K562 (cell line): Measurements from ENCODE around the gene LVRN. TPM values are rescaled to one million over a fixed set of nuclear protein-coding genes. Genes with fewer than 3 reads are reported as not detected.

Experiments used
- ATAC-seq: fragments of 200-7000 bp; cut with Tn5 transposase; 3 replicates; pipeline ENCODE4 v1.9.1; 2020; ENCODE audit warnings: moderate library complexity
- BruUV-seq: library from RNA; stranded (reverse); fragments of 400-500 nt; replicated peaks from 2 replicates; lab custom pipeline; 2021; lab: Mats Ljungman, UMichigan
- CTCF ChIA-PET: fragments of 300-600 bp; formaldehyde crosslinking; extraction: SDS; loops from one replicate; lab custom pipeline; 2021; ENCODE audit warnings: low intra/inter-chr PET ratio; lab: Yijun Ruan, JAX
- POLR2A ChIA-PET: fragments of 300-600, 350-650 bp; sonication (Branson Sonifier 250); formaldehyde crosslinking; extraction: SDS; loops from one replicate; lab custom pipeline; 2021; ENCODE audit warnings: antibody characterized with exemption, inconsistent platforms; lab: Yijun Ruan, JAX
- DNase-seq, 4 experiments: peaks; one replicate each; pipeline versions ENCODE4 v3.0.0 to v3.0.0-alpha.2; 2011 to 2018; ENCODE audit warnings: low spot score in 3 of 4, mixed read lengths in 3 of 4; ENCODE audit errors: extremely low read depth in 1 of 4
- FAIRE-seq: peaks from 2 replicates; lab custom pipeline; 2011; peaks lifted over from hg19 to GRCh38; lab: Jason Lieb, UNC
- H2AFZ ChIP-seq: 2 replicates; pipeline ENCODE4 v1.6.0; 2011; ENCODE audit warnings: low read depth, low read length, control low read depth, inconsistent platforms
- H3K27ac ChIP-seq: fragments of 200-600 bp; 3 replicates; pipeline ENCODE4 v1.8.0; 2011; ENCODE audit warnings: low read depth, mild to moderate bottlenecking, control low read depth, inconsistent platforms, low read length, moderate library complexity, mixed read lengths; ENCODE audit errors: extremely low read depth
- H3K27me3 ChIP-seq, 2 experiments: fragments of 300-600 bp in 1 of 2; 2 replicates in 1 of 2; 3 replicates in 1 of 2; pipeline versions ENCODE4 v1.6.0 to v1.8.0; 2011; ENCODE audit warnings: inconsistent platforms in 2 of 2, low read length in 2 of 2, mild to moderate bottlenecking in 1 of 2, mixed read lengths in 1 of 2, moderate library complexity in 1 of 2; ENCODE audit not compliant: control insufficient read depth in 2 of 2, insufficient read depth in 2 of 2
- H3K36me3 ChIP-seq: fragments of 300-600 bp; 3 replicates; pipeline ENCODE4 v1.8.0; 2011; ENCODE audit warnings: mild to moderate bottlenecking, low read length, inconsistent platforms; ENCODE audit not compliant: control insufficient read depth, insufficient read depth
- H3K4me1 ChIP-seq, 2 experiments: fragments of 200-600 bp in 1 of 2; replicated peaks in 1 of 2; 2 replicates in 1 of 2; 3 replicates in 1 of 2; pipeline versions ENCODE4 v1.5.1 to v1.8.0; 2011; ENCODE audit warnings: inconsistent platforms in 2 of 2, low read length in 2 of 2, mild to moderate bottlenecking in 1 of 2, mixed read lengths in 1 of 2, moderate library complexity in 1 of 2; ENCODE audit not compliant: control insufficient read depth in 2 of 2, insufficient read depth in 2 of 2
- H3K4me2 ChIP-seq: 2 replicates; pipeline ENCODE4 v1.6.1; 2011; ENCODE audit warnings: low read length, control low read depth, inconsistent platforms, mixed read lengths; ENCODE audit not compliant: insufficient read depth
- H3K4me3 ChIP-seq: fragments of 200-600 bp; sonication (generic), shearing (Covaris generic); 2 replicates; pipeline ENCODE4 v1.5.1; 2016; ENCODE audit warnings: control low read depth, inconsistent platforms
- H3K79me2 ChIP-seq: fragments of 200-600 bp; 3 replicates; pipeline ENCODE4 v1.8.0; 2011; ENCODE audit warnings: low read length, inconsistent platforms; ENCODE audit not compliant: control insufficient read depth, insufficient read depth
- H3K9ac ChIP-seq, 2 experiments: 2 replicates each; pipeline versions ENCODE4 v1.6.0 to v1.6.1; 2011; ENCODE audit warnings: low read depth in 2 of 2, low read length in 2 of 2, control low read depth in 1 of 2, inconsistent platforms in 1 of 2, mild to moderate bottlenecking in 1 of 2, mixed read lengths in 1 of 2; ENCODE audit not compliant: insufficient read depth in 1 of 2
- H3K9me1 ChIP-seq: one replicate; pipeline ENCODE4 v1.6.0; 2011; ENCODE audit warnings: inconsistent platforms, mild to moderate bottlenecking, low read length, moderate library complexity; ENCODE audit not compliant: control insufficient read depth, insufficient read depth
- H3K9me3 ChIP-seq: replicated peaks from 2 replicates; pipeline ENCODE4 v1.5.1; 2011; ENCODE audit warnings: low read depth, low read length, inconsistent platforms; ENCODE audit not compliant: control insufficient read depth, insufficient read depth
- H4K20me1 ChIP-seq: replicated peaks from 2 replicates; pipeline ENCODE4 v1.6.1; 2011; ENCODE audit warnings: low read length, inconsistent platforms, mixed read lengths; ENCODE audit not compliant: control insufficient read depth, insufficient read depth
- ELF1 ChIP-seq: fragments of 200-800 bp; sonication (Bioruptor generic); IDR thresholded peaks from 2 replicates; pipeline ENCODE4 v1.6.1; 2016; ENCODE audit warnings: missing genetic modification characterization, missing compliant biosample characterization
- TOE1 ChIP-seq, 2 experiments: fragments of 450-650 bp in 1 of 2; sonication (generic) in 1 of 2; formaldehyde crosslinking in 1 of 2; IDR thresholded peaks; 2 replicates each; pipeline versions ENCODE4 v1.7.1 to v1.8.0; 2016 to 2022; ENCODE audit warnings: borderline replicate concordance in 2 of 2, mild to moderate bottlenecking in 2 of 2, antibody characterized with exemption in 1 of 2, inconsistent platforms in 1 of 2, low read depth in 1 of 2, missing genetic modification reagents in 1 of 2, moderate library complexity in 1 of 2
- ZBTB1 ChIP-seq: sonication (generic); formaldehyde crosslinking; IDR thresholded peaks from 2 replicates; pipeline ENCODE4 v1.8.1; 2023; ENCODE audit warnings: missing genetic modification reagents, low read depth, mild to moderate bottlenecking, borderline replicate concordance
- ZNF57 ChIP-seq: fragments of 450-650 bp; formaldehyde crosslinking; IDR thresholded peaks from 2 replicates; pipeline ENCODE4 v1.4.0; 2020; ENCODE audit warnings: mild to moderate bottlenecking, moderate library complexity
- ZNF778 ChIP-seq: fragments of 450-650 bp; formaldehyde crosslinking; IDR thresholded peaks from 2 replicates; pipeline ENCODE4 v1.4.0; 2020; ENCODE audit warnings: mild to moderate bottlenecking, moderate library complexity
- in situ Hi-C: fragments of 300-500 bp; cut with MboI; formaldehyde crosslinking; loops from 4 replicates; pipeline ENCODE4 v1.15.0; 2018; ENCODE audit warnings: inconsistent platforms, mixed read lengths
- intact Hi-C: fragments of 100-400 bp; cut with micrococcal nuclease; formaldehyde crosslinking; loops from 2 replicates; pipeline ENCODE4 v1.14.2; 2022
- polyA plus RNA-seq, 8 experiments: library from polyadenylated mRNA; depleted of rRNA in 4 of 8; stranded (reverse) in 5 of 8; unstranded in 3 of 8; fragments of >200 nt; fragmentation: Nextera tagmentation in 2 of 8; fragmentation: Illumina TruSeq in 1 of 8; extraction: Ambion mirVana in 2 of 8; extraction: Trizol in 1 of 8; gene quantifications; 2 replicates each; pipeline versions ENCODE4 v1.2.1 to v1.2.3, GENCODE V29; 2011 to 2014; ENCODE audit warnings: inconsistent platforms in 1 of 8, missing spikeins in 1 of 8
- total RNA-seq, 7 experiments: library from RNA; depleted of rRNA in 6 of 7; stranded (reverse); fragments of >200 nt in 6 of 7; fragmentation: Illumina TruSeq in 2 of 7; extraction: Trizol in 2 of 7; gene quantifications; 2 replicates each; pipeline versions ENCODE4 v1.2.1 to v1.2.3, GENCODE V29; 2011 to 2021; ENCODE audit warnings: low replicate concordance in 1 of 7
- TF ChIP-seq, protein P1 (sequence below): fragments of 250-450 bp; sonication (Bioruptor Pico); IDR thresholded peaks from 2 replicates; pipeline ENCODE4 v1.8.0; 2022; ENCODE audit warnings: moderate library complexity, mild to moderate bottlenecking, inconsistent platforms
- TF ChIP-seq, protein P2 (sequence below): fragments of 250-450 bp; sonication (Bioruptor Pico); IDR thresholded peaks from 2 replicates; pipeline ENCODE4 v1.9.0; 2021; ENCODE audit warnings: mild to moderate bottlenecking, inconsistent platforms
- TF ChIP-seq, protein P3 (sequence below): fragments of 250-450 bp; sonication (Bioruptor Pico); IDR thresholded peaks from 2 replicates; pipeline ENCODE4 v1.4.0; 2020
- TF ChIP-seq, protein P4 (sequence below): sonication (generic); formaldehyde crosslinking; IDR thresholded peaks from 2 replicates; pipeline ENCODE4 v1.8.0; 2022; ENCODE audit warnings: mild to moderate bottlenecking, missing genetic modification reagents

LVRN gene
- total and polyA plus RNA-seq, 9 of the 15 experiments (the other 6 are each of a cell fraction or from before 2014, with no cell fraction given) = 2.6 to 5.3 (median 4.1) TPM

DNA sequence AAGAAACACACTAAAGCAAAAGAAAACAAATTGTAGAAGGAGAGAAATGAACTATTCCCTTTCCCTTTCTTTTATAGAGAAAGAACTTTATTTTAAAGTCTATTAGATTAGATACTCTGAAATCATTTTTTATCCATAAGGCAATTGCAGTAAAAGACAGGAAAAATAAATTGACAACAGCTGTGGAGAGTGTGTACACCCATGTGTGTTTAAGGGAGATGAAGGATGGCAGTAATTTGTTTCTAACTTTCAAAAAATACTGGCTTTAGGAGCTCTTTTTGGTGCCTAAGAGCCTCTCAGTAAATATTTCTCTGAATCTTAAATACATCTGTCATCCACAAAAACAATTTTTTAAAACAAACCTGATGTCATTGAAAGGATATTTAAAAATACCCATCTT is 51.7 kb downstream of the LVRN start:
- in situ Hi-C loops = no loop called here
- no peak for ATAC-seq
- Histone ChIP-seq H3K36me3 (no peaks in the 10 kb centered on the region), H3K9ac (no peak overlapping the region), H3K4me1 (no peaks in the 10 kb centered on the region), H2AFZ (no peak overlapping the region), H3K27me3 (no peaks in the 10 kb centered on the region), H3K4me2 (no peak overlapping the region), H3K9me3 (no peaks in the 10 kb centered on the region), H4K20me1 (no peaks in the 10 kb centered on the region), H3K27ac (no peak overlapping the region), H3K9me1 (no peaks in the 10 kb centered on the region), H3K4me3 (no peak overlapping the region), H3K79me2 (no peaks in the 10 kb centered on the region)
- CTCF ChIA-PET = no interaction called here
- no peak for DNase-seq
- intact Hi-C loops = no loop called here
- POLR2A ChIA-PET = no interaction called here
- TF ChIP-seq ZNF778 (CRISPR knock-in tag) (no peak), TOE1 (IDR thresholded peaks at IDR 0.05; ENCODE audit: borderline replicate concordance) (no peak), TOE1 (CRISPR knock-in tag; IDR thresholded peaks at IDR 0.05; ENCODE audit: borderline replicate concordance, low read depth) (no peak)
- BruUV-seq = no TSS peak
- FAIRE-seq = no peak

DNA sequence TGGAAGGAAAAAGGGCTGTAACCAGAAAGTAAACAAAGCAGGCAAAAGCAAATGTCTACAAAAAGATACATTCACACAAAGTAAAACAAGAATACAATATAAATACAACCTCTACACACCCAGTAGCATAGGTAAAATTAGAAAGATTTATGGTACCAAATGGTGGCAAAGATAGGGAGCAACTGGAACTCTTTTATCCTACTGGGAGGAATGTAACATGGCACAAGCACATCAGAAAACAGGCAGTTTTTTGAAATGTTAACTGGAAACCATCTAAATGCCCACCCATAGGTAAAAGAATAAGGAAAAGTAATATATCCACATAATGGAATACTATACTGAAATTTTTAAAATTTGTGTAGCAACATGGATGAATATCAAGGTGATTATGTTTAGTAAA is 61.3 kb downstream of the LVRN start:
- H3K79me2 ChIP-seq = no peaks in the 10 kb centered on the region
- no peak overlapping the region for H2AFZ ChIP-seq
- ATAC-seq = no peak
- H4K20me1 ChIP-seq = no peaks in the 10 kb centered on the region
- no peak overlapping the region for H3K4me2 ChIP-seq
- CTCF ChIA-PET = no interaction called here
- no peaks in the 10 kb centered on the region for H3K9me3 ChIP-seq
- intact Hi-C loops = no loop called here
- FAIRE-seq = no peak
- H3K9ac ChIP-seq = no peak overlapping the region
- POLR2A ChIA-PET = interaction anchor here (0.9 kb wide), 1 partner anchor 109 kb away, joined by 3 read pairs; no protein-coding TSS in a partner anchor
- H3K4me1 ChIP-seq = no peaks in the 10 kb centered on the region
- BruUV-seq = no TSS peak
- in situ Hi-C loops = no loop called here
- no peaks in the 10 kb centered on the region for H3K27me3 ChIP-seq
- no peak overlapping the region for H3K27ac ChIP-seq
- no peak for DNase-seq
- H3K9me1 ChIP-seq = no peaks in the 10 kb centered on the region
- H3K4me3 ChIP-seq = no peak overlapping the region
- H3K36me3 ChIP-seq = no peaks in the 10 kb centered on the region
- no peak for TF ChIP-seq ELF1
- TF ChIP-seq, protein P1, sequence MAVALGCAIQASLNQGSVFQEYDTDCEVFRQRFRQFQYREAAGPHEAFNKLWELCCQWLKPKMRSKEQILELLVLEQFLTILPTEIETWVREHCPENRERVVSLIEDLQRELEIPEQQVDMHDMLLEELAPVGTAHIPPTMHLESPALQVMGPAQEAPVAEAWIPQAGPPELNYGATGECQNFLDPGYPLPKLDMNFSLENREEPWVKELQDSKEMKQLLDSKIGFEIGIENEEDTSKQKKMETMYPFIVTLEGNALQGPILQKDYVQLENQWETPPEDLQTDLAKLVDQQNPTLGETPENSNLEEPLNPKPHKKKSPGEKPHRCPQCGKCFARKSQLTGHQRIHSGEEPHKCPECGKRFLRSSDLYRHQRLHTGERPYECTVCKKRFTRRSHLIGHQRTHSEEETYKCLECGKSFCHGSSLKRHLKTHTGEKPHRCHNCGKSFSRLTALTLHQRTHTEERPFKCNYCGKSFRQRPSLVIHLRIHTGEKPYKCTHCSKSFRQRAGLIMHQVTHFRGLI (CRISPR knock-in tag) = no peak
- TF ChIP-seq ZNF57 (CRISPR knock-in tag) = no peak
- TF ChIP-seq, protein P2, sequence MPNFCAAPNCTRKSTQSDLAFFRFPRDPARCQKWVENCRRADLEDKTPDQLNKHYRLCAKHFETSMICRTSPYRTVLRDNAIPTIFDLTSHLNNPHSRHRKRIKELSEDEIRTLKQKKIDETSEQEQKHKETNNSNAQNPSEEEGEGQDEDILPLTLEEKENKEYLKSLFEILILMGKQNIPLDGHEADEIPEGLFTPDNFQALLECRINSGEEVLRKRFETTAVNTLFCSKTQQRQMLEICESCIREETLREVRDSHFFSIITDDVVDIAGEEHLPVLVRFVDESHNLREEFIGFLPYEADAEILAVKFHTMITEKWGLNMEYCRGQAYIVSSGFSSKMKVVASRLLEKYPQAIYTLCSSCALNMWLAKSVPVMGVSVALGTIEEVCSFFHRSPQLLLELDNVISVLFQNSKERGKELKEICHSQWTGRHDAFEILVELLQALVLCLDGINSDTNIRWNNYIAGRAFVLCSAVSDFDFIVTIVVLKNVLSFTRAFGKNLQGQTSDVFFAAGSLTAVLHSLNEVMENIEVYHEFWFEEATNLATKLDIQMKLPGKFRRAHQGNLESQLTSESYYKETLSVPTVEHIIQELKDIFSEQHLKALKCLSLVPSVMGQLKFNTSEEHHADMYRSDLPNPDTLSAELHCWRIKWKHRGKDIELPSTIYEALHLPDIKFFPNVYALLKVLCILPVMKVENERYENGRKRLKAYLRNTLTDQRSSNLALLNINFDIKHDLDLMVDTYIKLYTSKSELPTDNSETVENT (CRISPR knock-in tag) = no peak
- TF ChIP-seq, protein P3, sequence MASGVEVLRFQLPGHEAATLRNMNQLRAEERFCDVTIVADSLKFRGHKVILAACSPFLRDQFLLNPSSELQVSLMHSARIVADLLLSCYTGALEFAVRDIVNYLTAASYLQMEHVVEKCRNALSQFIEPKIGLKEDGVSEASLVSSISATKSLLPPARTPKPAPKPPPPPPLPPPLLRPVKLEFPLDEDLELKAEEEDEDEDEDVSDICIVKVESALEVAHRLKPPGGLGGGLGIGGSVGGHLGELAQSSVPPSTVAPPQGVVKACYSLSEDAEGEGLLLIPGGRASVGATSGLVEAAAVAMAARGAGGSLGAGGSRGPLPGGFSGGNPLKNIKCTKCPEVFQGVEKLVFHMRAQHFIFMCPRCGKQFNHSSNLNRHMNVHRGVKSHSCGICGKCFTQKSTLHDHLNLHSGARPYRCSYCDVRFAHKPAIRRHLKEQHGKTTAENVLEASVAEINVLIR (CRISPR knock-in tag) = no peak
- TF ChIP-seq, protein P4, sequence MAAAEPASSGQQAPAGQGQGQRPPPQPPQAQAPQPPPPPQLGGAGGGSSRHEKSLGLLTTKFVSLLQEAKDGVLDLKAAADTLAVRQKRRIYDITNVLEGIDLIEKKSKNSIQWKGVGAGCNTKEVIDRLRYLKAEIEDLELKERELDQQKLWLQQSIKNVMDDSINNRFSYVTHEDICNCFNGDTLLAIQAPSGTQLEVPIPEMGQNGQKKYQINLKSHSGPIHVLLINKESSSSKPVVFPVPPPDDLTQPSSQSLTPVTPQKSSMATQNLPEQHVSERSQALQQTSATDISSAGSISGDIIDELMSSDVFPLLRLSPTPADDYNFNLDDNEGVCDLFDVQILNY (CRISPR knock-in tag) = no peak
- no peak for TF ChIP-seq ZBTB1 (CRISPR knock-in tag)
